ENCODE measurements around the gene ZBTB5. TPM values are rescaled to one million over a fixed set of nuclear protein-coding genes. Genes with fewer than 3 reads are reported as not detected.
"Not testable (repeated sequence)": the region's sequence is repeated elsewhere in the genome, so short reads cannot be mapped to it uniquely, and the experiment has no call there.

The ZBTB5 gene
- polyA plus RNA-seq, 3 donors, result 32.3 to 33.6 (median 32.4) TPM

DNA sequence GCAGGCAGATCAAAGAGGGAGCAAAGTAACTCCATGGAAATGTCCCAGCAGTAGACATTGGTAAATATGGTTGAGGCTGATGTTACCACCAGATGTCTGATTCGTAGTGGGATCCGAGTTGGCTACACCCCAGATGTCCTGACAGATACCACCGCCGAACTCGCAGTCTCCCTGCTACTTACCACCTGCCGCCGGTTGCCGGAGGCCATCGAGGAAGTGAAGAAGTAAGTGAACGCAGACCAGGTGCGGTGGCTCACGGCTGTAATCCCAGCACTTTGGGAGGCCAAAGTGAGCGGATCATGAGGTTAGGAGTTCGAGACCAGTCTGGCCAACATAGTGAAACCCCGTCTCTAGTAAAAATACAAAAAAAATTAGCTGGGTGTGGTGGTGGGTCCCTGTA is 38.8 kb downstream of the ZBTB5 start:
- not testable (repeated sequence) for DNase-seq (ENCODE audit: low read depth in 3 of 3, low spot score in 2 of 3)

- no peak for DNase-seq (ENCODE audit: low read depth in 3 of 3, low spot score in 2 of 3)
Observed at GRCh38 chr9:37425298-37425752, 39.9 kb downstream of the ZBTB5 start.

DNA sequence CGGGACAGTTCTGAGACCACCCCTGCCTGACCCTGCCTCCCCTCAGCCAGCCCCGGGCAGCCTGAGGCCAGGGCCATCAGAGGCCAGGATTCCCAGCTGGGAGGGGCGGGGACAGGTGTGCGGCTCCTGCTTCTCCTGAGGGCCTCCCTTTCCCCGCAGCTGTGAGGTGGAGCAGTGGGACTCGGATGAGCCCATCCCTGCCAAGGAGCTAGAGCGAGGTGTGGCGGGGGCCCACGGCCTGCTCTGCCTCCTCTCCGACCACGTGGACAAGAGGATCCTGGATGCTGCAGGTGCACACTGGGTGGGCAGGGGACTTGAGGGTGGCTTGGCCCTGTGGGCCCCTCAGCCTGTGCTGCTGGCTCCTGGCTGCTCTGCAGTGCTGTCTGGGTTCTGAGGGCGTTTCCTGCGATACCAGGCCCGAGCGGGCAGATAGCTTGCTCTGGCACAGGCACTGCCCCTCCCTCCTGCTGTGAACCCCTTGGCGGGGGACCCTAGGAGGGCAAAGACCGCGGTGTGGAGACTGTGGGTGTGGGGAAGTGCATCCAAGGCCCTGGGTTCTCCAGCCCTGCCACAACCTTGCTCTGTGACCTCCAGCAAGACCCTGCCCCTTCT is 40.5 kb downstream of the ZBTB5 start:
- no peak for DNase-seq (ENCODE audit: low read depth in 3 of 3, low spot score in 2 of 3)

- no peak for DNase-seq (ENCODE audit: low read depth in 3 of 3, low spot score in 2 of 3)
Observed at GRCh38 chr9:37424204-37424685, 41.0 kb downstream of the ZBTB5 start.

GRCh38 chr9:37423508-37423907 is 41.7 kb downstream of the ZBTB5 start:
- no peak for DNase-seq (ENCODE audit: low read depth in 3 of 3, low spot score in 2 of 3)

DNA sequence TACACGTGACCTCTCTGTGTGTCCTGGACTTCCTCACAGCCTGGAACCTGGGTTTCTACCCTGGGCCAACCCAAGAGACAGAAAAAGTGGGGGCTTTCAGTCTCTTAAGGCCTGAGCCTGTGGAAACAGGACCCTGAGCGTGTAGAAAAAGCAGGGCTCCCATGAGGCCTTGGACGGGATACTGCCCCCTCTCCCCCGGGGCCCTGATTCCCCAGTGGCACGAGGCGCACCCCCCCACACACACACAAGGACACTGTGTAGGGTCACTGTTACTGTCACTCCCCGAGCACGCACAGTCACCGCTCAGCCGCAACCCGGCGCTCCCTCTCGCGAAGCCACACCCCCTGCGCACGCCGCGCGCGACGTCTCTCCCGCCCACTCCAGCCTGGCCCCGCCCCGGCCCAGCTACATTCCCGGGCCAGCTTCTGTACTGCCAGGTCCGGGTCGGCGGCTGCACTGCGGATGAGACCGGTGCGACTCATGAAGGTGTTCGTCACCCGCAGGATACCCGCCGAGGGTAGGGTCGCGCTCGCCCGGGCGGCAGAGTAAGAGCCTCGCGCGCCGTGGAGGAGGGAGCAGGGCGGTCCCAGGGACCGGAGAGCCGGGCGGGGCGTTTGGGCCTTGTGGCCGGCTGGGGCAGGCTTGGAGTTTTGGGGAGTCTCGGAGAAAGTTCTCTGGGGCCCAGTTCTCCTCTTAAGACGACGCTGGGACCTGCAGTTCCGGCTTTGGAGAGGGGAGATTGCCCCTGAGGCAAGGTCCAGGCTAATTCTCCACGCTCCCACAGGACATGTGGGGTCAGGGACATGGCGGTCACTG is 42.8 kb downstream of the ZBTB5 start, which contains the start of gene GRHPR:
TSS of gene GRHPR (plus strand) at position 408 of the 816 bp plus-strand sequence. CDS start at position 463, 55 bp downstream.
- peak in 2 of 3 donors; percentile 41 to 43 for DNase-seq (ENCODE audit: low read depth in 3 of 3, low spot score in 2 of 3)

GRCh38 chr9:37421914-37422288 is 43.3 kb downstream of the ZBTB5 start:
- no peak for DNase-seq (ENCODE audit: low read depth in 3 of 3, low spot score in 2 of 3)

- no peak for DNase-seq (ENCODE audit: low read depth in 3 of 3, low spot score in 2 of 3)
Observed at GRCh38 chr9:37420271-37421215, 44.7 kb downstream of the ZBTB5 start.

GRCh38 chr9:37419204-37419603 is 46.0 kb downstream of the ZBTB5 start:
- no peak for DNase-seq (ENCODE audit: low read depth in 3 of 3, low spot score in 2 of 3)

- DNase-seq (ENCODE audit: low read depth in 3 of 3, low spot score in 2 of 3), result no peak
Observed at GRCh38 chr9:37417857-37418618, 47.2 kb downstream of the ZBTB5 start.

DNA sequence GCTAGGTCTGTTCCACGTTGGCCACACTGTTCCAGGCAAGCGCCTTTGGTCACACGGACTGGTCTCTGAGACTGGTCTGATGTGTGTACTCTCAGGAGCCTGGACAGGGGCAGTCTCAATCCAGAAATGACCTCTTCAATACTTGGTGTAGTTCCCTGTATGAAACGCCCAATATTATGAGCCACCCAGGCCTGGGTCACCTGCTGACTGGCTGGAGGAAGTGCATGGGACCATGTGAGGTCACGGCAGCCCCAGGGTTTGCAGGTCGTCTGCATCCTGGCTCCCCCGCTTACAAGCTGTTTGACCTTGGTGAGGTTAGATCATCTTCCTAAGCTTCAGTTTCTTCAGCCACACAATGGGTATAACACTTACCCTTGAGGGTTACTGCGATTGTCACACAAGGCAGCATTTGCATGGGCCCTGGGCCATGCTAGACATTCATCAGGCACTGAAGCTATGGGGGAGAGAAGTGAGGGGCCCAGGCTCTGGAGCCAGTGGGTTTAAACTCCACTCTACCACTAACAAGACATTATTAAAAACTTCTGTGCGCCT is 47.9 kb downstream of the ZBTB5 start:
- no peak for DNase-seq (ENCODE audit: low read depth in 3 of 3, low spot score in 2 of 3)

- DNase-seq (ENCODE audit: low read depth in 3 of 3, low spot score in 2 of 3), result peak in 2 of 3 donors; percentile 68 to 69
Observed at GRCh38 chr9:37415011-37415719, 50.1 kb downstream of the ZBTB5 start.

- DNase-seq (ENCODE audit: low read depth in 3 of 3, low spot score in 2 of 3), result no peak
Observed at GRCh38 chr9:37414503-37414943, 50.7 kb downstream of the ZBTB5 start.

- no peak for DNase-seq (ENCODE audit: low read depth in 3 of 3, low spot score in 2 of 3)
Observed at GRCh38 chr9:37413311-37413710, 51.9 kb downstream of the ZBTB5 start.

DNA sequence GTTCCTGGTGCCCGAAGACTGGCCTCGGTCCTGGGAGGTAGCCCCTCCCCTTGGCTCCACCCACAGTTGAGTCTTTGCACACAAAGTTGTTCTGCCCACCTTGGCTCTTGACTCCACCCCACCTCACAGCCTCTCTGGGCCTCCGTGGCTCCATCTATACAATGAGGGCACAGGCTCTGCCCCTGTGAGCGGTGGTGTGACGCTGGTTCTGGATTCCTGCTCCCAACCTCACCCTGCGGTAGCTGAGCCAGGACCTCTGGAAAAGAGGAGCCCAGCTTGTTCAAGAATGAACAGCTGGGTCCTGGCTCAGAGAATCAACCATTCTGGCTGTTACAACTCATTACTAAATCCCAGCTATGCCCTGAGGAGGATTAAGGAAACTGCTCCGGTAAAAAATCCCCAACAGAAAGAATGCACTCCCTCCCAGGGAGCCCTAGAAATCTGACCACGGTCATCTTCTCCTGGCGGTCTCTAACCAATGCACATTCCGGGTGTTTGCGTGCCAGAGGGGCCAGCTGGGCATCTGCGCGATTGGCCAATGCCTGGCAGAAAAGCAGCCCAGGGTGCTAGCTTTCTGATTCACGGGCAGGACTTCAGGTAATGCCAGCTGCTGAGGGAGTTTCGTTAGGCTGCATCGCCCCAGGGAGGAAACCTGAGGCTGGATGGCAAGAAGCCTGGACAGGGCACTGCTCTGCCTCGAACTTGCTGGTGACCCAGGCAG is 52.7 kb downstream of the ZBTB5 start:
- DNase-seq (ENCODE audit: low read depth in 3 of 3, low spot score in 2 of 3), result no peak

GRCh38 chr9:37410969-37411785 is 54.1 kb downstream of the ZBTB5 start:
- no peak for DNase-seq (ENCODE audit: low read depth in 3 of 3, low spot score in 2 of 3)

- DNase-seq (ENCODE audit: low read depth in 3 of 3, low spot score in 2 of 3), result no peak
Observed at GRCh38 chr9:37410354-37410861, 54.8 kb downstream of the ZBTB5 start.

Data from right renal cortex interstitium (tissue), 3 donors.